Glomerular visceral epithelial cell (primary cell): ENCODE data around the gene CROCC2.

Experiments used
- DNase-seq: peaks from one replicate; pipeline ENCODE4 v3.0.0-alpha.2; 2016; ENCODE audit errors: extremely low spot score

The CROCC2 gene

GRCh38 chr2:240875228-240876034 lies 30.7 kb upstream of the CROCC2 start:
- DNase-seq, result no peak

GRCh38 chr2:240876035-240876474 lies 30.1 kb upstream of the CROCC2 start:
- DNase-seq, result no peak

DNA sequence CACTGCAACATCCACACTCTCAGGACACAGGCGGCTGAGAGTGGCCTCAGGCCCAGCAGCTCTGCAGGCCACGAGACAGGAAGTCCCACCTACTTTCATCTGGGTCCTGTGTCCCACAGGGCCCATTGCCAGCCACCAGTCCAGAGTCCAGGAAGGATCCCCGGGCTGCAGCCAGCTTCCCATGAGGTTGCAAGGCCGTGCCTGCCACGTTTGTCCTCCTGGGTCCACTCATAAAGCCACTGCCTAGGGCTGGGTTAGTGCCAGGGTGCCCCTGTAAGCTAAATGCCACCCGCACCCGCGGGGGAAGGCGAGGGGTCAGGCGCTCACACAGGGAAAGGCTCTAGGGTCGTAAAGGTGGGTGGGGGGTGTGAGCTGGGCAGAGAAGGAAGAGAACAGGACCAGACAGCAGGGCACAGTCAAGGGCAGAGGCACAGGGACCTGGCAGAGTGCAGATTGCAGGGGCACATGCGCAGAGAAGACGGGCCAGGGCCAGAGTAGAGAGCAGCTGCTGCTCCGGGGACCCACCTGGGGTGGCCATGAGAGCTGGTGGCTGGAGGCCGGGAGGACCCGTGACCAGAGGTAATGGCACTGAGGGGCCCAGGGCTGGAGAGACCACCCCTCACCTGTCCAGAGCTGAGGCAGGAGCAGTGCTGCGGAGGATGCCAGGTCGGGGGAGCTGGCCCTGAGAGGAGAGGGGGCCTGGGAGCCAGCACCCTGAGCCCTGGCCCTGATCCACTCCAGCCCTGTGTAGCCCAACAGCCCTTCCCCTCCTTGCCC lies 29.5 kb upstream of the CROCC2 start:
- DNase-seq, result no peak

- no peak for DNase-seq
These were observed 28.4 kb upstream of the CROCC2 start for GRCh38 chr2:240877460-240878340.

DNA sequence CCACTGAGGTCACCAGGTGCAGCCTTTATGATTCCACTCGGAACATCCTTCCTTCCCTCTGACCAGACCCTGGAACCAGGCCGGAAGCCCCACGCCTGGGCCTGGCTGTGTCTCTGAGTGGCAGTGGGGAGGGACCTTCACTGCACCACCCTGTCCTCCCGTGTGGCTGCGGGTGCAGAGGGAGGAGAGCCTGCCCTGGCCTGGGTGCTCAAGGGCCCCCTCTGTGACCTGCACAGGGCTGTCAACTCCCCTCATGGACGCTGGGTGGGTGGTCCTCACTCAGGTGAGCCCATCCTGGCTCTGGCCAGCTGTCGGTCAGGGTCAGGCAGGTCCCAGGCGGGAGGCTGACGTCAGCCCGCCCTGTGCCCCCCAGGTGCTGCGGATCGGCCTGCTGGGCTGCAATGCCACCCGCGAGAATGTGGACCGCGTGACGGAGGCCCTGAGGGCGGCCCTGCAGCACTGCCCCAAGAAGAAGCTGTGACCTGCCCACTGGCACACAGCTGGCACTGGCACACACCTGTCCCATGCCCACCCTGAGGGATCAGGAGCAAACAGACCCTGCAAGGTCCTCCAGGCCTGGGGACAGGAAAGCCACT lies 27.7 kb upstream of the CROCC2 start:
- DNase-seq, result no peak

DNA sequence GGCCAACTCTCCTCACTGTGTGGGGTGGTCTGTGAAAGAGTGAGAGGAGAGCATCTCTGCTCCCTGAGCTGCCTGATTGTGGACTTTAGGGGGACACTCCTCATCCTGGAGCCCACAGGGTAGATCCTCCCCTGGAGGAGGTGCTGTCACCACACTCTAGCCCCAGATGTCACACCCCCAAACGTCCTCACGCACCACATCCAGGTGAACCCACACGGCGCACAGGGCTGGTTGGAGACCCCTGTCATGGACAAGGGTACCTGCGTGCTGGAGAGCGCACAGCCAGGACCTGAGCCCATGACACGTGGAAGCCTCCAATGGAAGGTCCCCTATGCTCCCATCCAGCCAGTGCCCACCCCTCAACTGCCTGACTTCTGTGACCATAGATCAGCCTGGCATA lies 27.0 kb upstream of the CROCC2 start:
- DNase-seq, result no peak

GRCh38 chr2:240881913-240882312 lies 24.2 kb upstream of the CROCC2 start:
- no peak for DNase-seq

DNA sequence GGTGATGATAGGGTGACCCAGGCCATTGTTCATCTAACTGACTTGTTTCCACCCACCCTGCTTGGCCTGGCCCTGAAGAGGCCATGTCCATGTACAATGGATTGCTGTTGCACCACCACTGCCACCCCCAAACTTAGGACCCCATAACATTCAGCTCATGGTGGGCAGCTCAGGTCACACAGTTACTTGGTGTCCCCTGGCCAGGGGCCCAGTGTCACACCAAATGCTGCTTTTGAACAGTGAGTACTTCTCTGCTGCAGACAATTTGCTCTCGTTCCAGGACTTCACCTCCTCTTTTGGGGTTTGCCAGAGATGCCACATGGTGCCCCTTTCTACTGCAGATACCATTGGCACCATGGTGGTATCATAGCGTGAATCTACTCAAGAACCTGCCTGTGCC lies 21.9 kb upstream of the CROCC2 start:
- no peak for DNase-seq

DNA sequence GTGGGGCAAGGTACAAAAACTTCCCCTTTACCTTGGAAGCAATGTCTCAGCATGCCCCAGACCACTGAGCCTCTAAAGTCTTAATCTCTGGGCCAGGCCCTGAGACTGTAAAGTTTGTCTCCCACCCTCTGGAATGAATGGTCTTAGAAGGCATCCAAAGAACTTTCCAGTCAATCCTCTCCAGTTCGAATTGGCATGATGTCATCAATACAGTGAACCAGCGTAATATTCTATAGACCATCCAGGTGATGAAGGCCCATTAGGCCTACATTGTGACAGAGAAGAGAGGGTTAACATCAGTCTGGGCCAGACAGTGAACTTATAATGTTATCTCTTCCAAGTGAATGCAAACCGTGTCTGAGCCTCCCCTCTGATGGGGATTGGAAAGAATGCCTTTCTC lies 21.4 kb upstream of the CROCC2 start:
- DNase-seq, result no peak

DNA sequence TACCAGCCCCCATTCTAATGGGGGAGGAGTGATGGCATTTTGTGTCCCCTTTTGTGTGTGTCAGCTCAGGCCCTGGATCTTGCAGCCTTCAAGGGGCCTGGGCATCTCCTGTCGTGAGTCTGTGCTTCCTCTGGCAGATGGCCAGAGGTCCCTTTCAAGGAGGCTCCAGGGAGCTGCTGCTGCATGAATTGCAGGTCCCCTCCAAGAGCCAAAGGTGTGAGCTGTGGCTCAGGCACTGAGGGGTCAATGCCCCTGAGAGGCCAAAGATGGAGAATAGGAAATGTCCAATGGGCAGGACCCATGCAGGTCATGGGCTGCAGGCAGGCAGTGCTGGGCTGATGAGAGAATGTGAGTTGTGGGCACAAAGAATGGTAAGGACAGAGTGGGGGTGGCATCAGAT lies 20.6 kb upstream of the CROCC2 start:
- no peak for DNase-seq

- no peak for DNase-seq
These were observed 20.0 kb upstream of the CROCC2 start for GRCh38 chr2:240886023-240886565.

DNA sequence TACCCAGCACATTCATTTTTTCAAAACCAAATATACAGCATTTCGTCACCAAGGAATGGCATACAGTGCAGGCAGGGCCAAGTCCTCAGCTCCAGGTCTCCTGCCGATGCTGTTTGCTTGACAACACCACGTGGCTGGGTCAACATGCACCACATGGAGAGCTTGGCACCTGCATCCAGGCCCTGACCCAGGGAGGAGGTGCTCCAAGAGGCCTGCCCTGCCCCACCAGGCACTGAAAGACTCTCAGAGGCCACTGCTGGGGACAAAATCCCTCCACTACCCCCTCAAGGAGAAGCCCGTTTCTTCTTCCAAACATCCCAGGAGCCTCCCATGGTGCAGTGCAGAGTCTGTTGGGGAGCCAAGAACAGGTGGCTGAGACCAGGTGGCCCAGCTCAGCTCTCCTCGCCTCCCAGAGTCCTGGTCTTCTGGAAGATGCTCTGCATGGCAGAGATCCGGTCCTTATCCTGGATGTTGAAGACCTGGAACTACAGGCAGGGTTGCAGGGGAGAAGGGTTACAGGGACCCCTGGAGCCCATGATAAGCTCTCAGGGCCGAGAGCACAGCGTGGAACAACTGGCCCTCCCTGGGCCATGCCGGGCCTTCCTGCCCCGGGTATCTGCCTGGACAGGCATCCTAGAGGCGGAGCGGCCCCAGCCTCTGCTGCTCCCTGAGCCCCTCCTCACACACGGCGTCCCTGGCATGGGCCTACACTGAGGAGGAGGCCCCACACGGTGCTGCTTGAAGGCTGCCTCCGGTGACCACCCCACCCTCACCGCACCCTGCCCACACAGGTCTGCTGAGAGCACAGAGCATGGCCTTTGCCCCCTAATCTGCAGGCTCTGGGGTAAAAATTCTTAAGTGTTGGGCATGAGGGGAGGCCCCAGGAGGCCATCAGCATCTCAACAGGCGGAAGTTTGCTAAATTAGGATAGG lies 19.2 kb upstream of the CROCC2 start:
- no peak for DNase-seq

- no peak for DNase-seq
These were observed 18.5 kb upstream of the CROCC2 start for GRCh38 chr2:240887631-240888030.

DNA sequence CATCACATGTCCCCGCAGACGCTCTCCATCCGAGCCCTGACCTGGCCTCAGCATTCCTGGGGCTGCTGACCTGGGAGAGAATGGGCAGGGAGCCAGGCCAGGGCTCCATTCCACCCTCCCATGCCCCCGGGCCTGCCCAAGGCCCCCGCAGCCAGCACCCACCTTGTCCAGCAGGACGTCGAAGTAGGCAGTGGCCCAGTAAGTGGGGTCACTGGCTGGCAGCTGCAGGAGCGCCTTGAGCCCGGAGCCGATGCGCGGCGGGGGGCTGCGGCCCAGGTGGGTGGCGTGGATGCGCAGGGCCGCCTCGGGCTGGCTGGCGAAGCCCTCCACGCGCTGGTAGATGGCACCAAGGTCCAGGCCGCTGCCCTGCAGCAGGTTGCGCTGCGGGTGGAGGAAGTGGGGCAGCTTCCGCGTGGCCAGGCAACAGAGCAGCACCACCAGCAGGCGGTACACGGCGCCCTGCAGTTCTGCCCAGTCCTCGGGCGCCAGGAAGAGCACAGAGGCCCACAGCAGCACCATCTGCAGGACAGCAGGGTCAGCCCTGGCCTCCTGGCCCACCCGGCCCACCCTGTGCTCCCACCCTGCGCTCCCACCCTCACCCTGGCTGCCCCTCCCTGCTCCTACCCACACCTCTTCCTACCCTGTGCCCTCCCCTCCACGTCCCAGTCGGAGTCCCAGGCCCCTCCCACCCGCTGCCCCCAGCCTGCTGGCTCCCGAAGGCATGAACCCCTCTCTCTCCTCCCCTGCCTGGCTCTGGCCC lies 17.8 kb upstream of the CROCC2 start:
- no peak for DNase-seq

DNA sequence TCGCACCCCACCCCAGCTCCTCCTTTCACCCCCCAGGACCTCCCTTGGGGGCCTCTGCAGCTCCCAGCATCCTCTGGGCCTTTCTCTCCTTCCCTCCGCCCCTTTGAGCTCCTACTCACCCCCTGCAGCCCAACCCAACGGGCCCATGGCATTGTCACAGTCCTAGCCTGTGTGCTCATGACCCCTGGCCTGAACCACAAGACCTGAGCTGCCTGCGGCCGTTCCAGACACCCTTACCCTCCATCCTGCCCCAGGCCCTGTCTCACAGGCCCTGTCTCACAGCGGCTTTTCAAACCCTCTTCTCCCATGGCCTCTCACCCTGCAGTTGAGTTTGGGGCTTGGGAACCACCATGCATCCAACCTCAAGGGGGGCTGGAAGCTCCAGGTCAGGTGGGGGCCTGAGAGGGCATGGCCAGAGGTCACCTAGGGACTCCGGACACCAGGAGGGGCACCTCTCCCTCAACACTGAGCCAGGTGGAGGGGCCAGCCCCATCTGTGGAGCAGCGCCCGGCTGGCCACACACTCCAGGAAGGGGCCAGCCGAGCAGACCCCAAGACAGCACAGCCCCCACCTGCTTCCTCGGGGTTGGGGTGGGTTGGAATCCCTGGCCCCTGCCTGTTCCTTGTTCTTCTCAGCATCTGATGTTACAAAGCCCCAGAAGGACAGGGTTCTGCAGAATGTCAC lies 17.1 kb upstream of the CROCC2 start:
- DNase-seq, result no peak

GRCh38 chr2:240889601-240890560 lies 16.3 kb upstream of the CROCC2 start:
- no peak for DNase-seq

- DNase-seq, result no peak
These were observed 15.4 kb upstream of the CROCC2 start for GRCh38 chr2:240890691-240891090.
